NT2/D1 (cell line): Measurements from ENCODE around the gene ARHGEF10L.

Experiments used
- SUZ12 ChIP-seq: IDR thresholded peaks from 2 replicates; pipeline ENCODE4 v1.6.1; 2011; ENCODE audit not compliant: insufficient read length, insufficient read depth; ENCODE audit errors: extremely low read depth
- YY1 ChIP-seq: IDR thresholded peaks from 2 replicates; pipeline ENCODE4 v1.6.1; 2011; ENCODE audit not compliant: insufficient read length, insufficient read depth
- ZNF274 ChIP-seq: IDR thresholded peaks from 2 replicates; pipeline ENCODE4 v1.6.1; 2011; ENCODE audit warnings: mild to moderate bottlenecking, low read depth, low read length

DNA sequence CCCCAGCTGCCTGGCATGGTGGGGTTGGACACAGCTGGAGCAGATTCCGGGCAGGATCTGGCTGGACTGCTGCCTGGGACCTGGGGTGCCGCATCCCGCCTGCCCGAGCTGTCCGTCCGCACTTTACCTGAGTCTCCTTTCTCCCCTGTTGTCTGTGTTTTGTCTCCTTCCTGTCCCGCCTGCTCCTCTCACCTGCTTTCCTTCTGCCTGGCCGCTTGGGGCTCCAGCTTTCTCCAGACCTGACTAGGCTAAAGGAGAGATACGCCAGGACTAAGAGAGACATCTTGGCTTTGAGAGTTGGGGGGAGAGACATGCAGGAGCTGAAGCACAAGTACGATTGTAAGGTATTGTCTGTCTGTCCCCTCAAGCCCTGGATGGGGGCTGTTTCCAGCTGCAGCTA lies 73.3 kb downstream of the ARHGEF10L start:
- no peak for TF ChIP-seq YY1
- TF ChIP-seq ZNF274 = no peak
- no peak for TF ChIP-seq SUZ12
